HG02678 (cell line): ENCODE results near the gene UNC80.

Source experiments
- ATAC-seq: cut with Tn5 transposase; IDR thresholded peaks from one replicate; pipeline ENCODE4 v1.9.1; 2021; ENCODE audit warnings: mild to moderate bottlenecking, moderate library complexity; ENCODE audit not compliant: unreplicated experiment

Gene UNC80

GRCh38 chr2:210004881-210005280, 233.2 kb downstream of the UNC80 start:
- no peak for ATAC-seq

- ATAC-seq = no peak
These were observed 236.3 kb downstream of the UNC80 start for GRCh38 chr2:210007895-210008294.

GRCh38 chr2:210009126-210009525, 237.5 kb downstream of the UNC80 start:
- no peak for ATAC-seq

- ATAC-seq = no peak
These were observed 238.3 kb downstream of the UNC80 start for GRCh38 chr2:210009896-210010295.

GRCh38 chr2:210020138-210020537, 248.5 kb downstream of the UNC80 start:
- ATAC-seq = no peak

- no peak for ATAC-seq
These were observed 251.2 kb downstream of the UNC80 start for GRCh38 chr2:210022824-210023223.

- no peak for ATAC-seq
These were observed 256.0 kb downstream of the UNC80 start for GRCh38 chr2:210027608-210028007.

- no peak for ATAC-seq
These were observed 256.5 kb downstream of the UNC80 start for GRCh38 chr2:210028178-210028577.

- ATAC-seq = no peak
These were observed 262.6 kb downstream of the UNC80 start for GRCh38 chr2:210034087-210034683.

GRCh38 chr2:210035679-210036078, 264.0 kb downstream of the UNC80 start:
- no peak for ATAC-seq

GRCh38 chr2:210038078-210038477, 266.4 kb downstream of the UNC80 start:
- no peak for ATAC-seq

GRCh38 chr2:210046851-210047500, 275.3 kb downstream of the UNC80 start:
- ATAC-seq = no peak
